ENCODE measurements around the gene PLA2G10. TPM values are rescaled to one million over a fixed set of nuclear protein-coding genes. Genes with fewer than 3 reads are reported as not detected.
A peak's percentile ranks its signal among the peaks of the same experiment; 100 is the strongest.

The PLA2G10 gene
- total and polyA plus RNA-seq, 2 of the 13 experiments (the other 11 are each of a cell fraction or from before 2014, with no cell fraction given), result not detected

DNA sequence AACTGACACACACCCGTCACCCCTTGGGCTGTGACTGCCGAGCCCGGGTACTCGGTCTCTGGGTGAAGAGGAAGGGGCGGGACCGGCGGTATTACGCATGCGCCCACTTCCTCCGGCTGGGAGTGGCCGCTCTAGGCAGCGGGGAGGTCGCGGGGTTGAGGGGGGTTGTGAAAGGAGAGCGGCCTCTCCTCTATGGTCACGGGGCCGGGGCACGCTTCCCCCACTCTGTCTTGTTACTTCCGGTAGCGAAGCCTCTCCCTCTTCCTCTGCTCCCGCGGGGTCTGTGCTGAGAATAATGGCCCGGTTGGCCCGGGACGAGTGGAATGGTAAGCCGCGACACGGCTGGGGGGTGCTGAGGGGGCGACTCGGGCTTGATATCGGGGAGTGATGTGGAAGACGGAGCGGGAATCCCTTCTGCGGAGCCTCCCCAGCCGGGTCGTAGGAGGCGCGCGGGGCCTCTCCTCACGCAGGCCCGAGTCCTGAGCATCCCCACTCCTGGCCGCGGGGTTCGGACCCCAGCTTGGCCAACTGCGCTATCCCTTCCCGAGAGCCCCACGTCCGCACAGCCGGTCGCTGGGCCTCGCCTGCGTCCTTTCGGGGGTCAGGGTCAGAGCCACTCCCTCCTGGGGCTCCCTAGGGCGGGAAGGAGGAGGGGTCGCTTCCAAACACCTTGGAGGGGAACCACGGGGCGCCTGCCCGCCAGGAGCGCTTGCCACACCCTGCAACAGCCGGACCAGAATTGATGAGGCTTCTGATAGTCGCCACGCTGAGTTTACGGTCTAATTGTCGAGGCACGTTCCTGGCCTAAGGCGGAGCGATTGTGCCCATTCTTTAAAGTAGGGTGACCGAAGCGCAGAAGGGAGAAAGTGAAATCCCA lies 61.2 kb downstream of the PLA2G10 start, which contains the start of gene BFAR (continued):
- TF ChIP-seq ZNF350 (CRISPR knock-in tag; IDR thresholded peaks at IDR 0.05; ENCODE audit: borderline replicate concordance, low read depth), result peak; percentile 93
- no peak for TF ChIP-seq STAG1 (CRISPR knock-in tag; IDR thresholded peaks at IDR 0.05)
- peak; percentile 88 for TF ChIP-seq GMEB1 (CRISPR knock-in tag; IDR thresholded peaks at IDR 0.05; ENCODE audit: borderline replicate concordance)
- peak; percentile 84 for TF ChIP-seq SP4 (CRISPR knock-in tag; IDR thresholded peaks at IDR 0.05)
- peak; percentile 84 for TF ChIP-seq PPARG (CRISPR knock-in tag; conservative IDR thresholded peaks at IDR 0.05)
- peak; percentile 42; the same call in 1 of the 2 replicates for TF ChIP-seq ZSCAN25 (CRISPR knock-in tag; IDR thresholded peaks at IDR 0.05)
- TF ChIP-seq WIZ (CRISPR knock-in tag; IDR thresholded peaks at IDR 0.05), result peak; percentile 73; the same call in 1 of the 2 replicates
- peak; percentile 57; the same call in 1 of the 2 replicates for TF ChIP-seq PCBP1 (IDR thresholded peaks at IDR 0.05; ENCODE audit: borderline replicate concordance, low read depth, low read length)
- TF ChIP-seq FOXM1 (CRISPR knock-in tag; IDR thresholded peaks at IDR 0.05), result no peak
- TF ChIP-seq ZNF20 (CRISPR knock-in tag; IDR thresholded peaks at IDR 0.05), result no peak
- peak; percentile 8 for TF ChIP-seq SKI (IDR thresholded peaks at IDR 0.05; ENCODE audit: partially characterized antibody)
- TF ChIP-seq ZNF672 (CRISPR knock-in tag; IDR thresholded peaks at IDR 0.05), result no peak
- peak; percentile 71 for TF ChIP-seq ZNF44 (CRISPR knock-in tag; IDR thresholded peaks at IDR 0.05)
- TF ChIP-seq BORCS8-MEF2B (CRISPR knock-in tag; IDR thresholded peaks at IDR 0.05), result peak; percentile 92
- peak; percentile 10 for TF ChIP-seq HNRNPK (IDR thresholded peaks at IDR 0.05; ENCODE audit: low read depth, low read length, poor library complexity, severe bottlenecking)
- peak; percentile 98 for TF ChIP-seq TAF1 (CRISPR knock-in tag; IDR thresholded peaks at IDR 0.05)
- TF ChIP-seq ARHGAP35 (CRISPR knock-in tag; IDR thresholded peaks at IDR 0.05; ENCODE audit: borderline replicate concordance), result no peak
- peak; percentile 87 for TF ChIP-seq XRCC5 (optimal IDR thresholded peaks at IDR 0.05; ENCODE audit: low read length)
- TF ChIP-seq ZNF782 (CRISPR knock-in tag; IDR thresholded peaks at IDR 0.05; ENCODE audit: borderline replicate concordance), result no peak; the same call in 1 of the 2 replicates
- no peak for TF ChIP-seq FLYWCH1 (CRISPR knock-in tag; IDR thresholded peaks at IDR 0.05)
- TF ChIP-seq KAT7 (CRISPR knock-in tag; IDR thresholded peaks at IDR 0.05; ENCODE audit: borderline replicate concordance), result peak; percentile 97
- TF ChIP-seq TBP (CRISPR knock-in tag; IDR thresholded peaks at IDR 0.05), result no peak
- TF ChIP-seq SIX4 (CRISPR knock-in tag; IDR thresholded peaks at IDR 0.05), result no peak
- TF ChIP-seq, protein P1, sequence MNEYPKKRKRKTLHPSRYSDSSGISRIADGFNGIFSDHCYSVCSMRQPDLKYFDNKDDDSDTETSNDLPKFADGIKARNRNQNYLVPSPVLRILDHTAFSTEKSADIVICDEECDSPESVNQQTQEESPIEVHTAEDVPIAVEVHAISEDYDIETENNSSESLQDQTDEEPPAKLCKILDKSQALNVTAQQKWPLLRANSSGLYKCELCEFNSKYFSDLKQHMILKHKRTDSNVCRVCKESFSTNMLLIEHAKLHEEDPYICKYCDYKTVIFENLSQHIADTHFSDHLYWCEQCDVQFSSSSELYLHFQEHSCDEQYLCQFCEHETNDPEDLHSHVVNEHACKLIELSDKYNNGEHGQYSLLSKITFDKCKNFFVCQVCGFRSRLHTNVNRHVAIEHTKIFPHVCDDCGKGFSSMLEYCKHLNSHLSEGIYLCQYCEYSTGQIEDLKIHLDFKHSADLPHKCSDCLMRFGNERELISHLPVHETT (CRISPR knock-in tag; conservative IDR thresholded peaks at IDR 0.05), result peak; percentile 87
- TF ChIP-seq PHF8 (CRISPR knock-in tag; IDR thresholded peaks at IDR 0.05), result peak; percentile 97
- peak; percentile 67 for TF ChIP-seq HMG20A (CRISPR knock-in tag; IDR thresholded peaks at IDR 0.05; ENCODE audit: borderline replicate concordance)
- peak; percentile 88 for TF ChIP-seq ZNF589 (CRISPR knock-in tag; conservative IDR thresholded peaks at IDR 0.05)
- TF ChIP-seq CREB1 (IDR thresholded peaks at IDR 0.05), result peak; percentile 74
- TF ChIP-seq CREB1 (CRISPR knock-in tag; IDR thresholded peaks at IDR 0.05), result peak; percentile 79
- TF ChIP-seq JUNB (CRISPR knock-in tag; IDR thresholded peaks at IDR 0.05; ENCODE audit: borderline replicate concordance), result no peak

Measured in HepG2 (cell line).